Thyroid gland (tissue), 4 donors: ENCODE data around the gene OSBPL1A. TPM values are rescaled to one million over a fixed set of nuclear protein-coding genes. Genes with fewer than 3 reads are reported as not detected.
"Not testable (repeated sequence)": the region's sequence is repeated elsewhere in the genome, so short reads cannot be mapped to it uniquely, and the experiment has no call there.

Source experiments
- DNase-seq, 2 donors: peaks; one replicate each; pipeline ENCODE4 v3.0.0-alpha.2; 2019
- H3K27ac ChIP-seq, 3 donors: fragments of 200-600 bp; sonication (generic); 1 replicate in 2 of 3; 2 replicates in 1 of 3; pipeline ENCODE4 v1.5.1; 2016 to 2019; ENCODE audit warnings: mild to moderate bottlenecking in 1 of 3, moderate library complexity in 1 of 3
- H3K27me3 ChIP-seq: fragments of 200-600 bp; sonication (generic); one replicate; pipeline ENCODE4 v1.5.1; 2019
- H3K36me3 ChIP-seq, 2 donors: fragments of 200-600 bp; sonication (generic); one replicate each; pipeline ENCODE4 v1.5.1; 2016 to 2019
- H3K4me1 ChIP-seq, 2 donors: fragments of 200-600 bp; sonication (generic); one replicate each; pipeline ENCODE4 v1.5.1; 2017 to 2019
- H3K4me3 ChIP-seq, 3 donors: fragments of 200-600 bp; sonication (generic); replicated peaks in 1 of 3; 1 replicate in 2 of 3; 2 replicates in 1 of 3; pipeline ENCODE4 v1.5.1; 2016; ENCODE audit warnings: mild to moderate bottlenecking in 1 of 3
- H3K9me3 ChIP-seq: fragments of 200-600 bp; sonication (generic); one replicate; pipeline ENCODE4 v1.5.1; 2017
- POLR2A ChIP-seq, 2 donors: fragments of 450-650 bp; IDR thresholded peaks; one replicate each; pipeline ENCODE4 v1.6.1; 2017; ENCODE audit warnings: antibody characterized with exemption in 2 of 2, mild to moderate bottlenecking in 2 of 2, moderate library complexity in 1 of 2
- WGBS, 2 donors: methylation state at CpG; one replicate each; pipeline ENCODE4 v1.1.5; 2017; 5-methylcytosine and 5-hydroxymethylcytosine counted together
- intact Hi-C: fragments of 100-400 bp; cut with DNase I; formaldehyde crosslinking; loops from one replicate; pipeline ENCODE4 v1.15.1; 2023
- total RNA-seq, 4 donors: library from RNA; depleted of rRNA; stranded (reverse); fragments of >200 nt; gene quantifications; one replicate each; pipeline ENCODE4 v1.2.3, GENCODE V29; 2016
- TF ChIP-seq, protein P1 (sequence below), 6 experiments: fragments of 200-600 bp in 3 of 6; fragments of 450-650 bp in 3 of 6; sonication (generic) in 3 of 6; IDR thresholded peaks; one replicate each; pipeline ENCODE4 v1.5.1; 2016 to 2019; ENCODE audit warnings: antibody characterized with exemption in 6 of 6, mild to moderate bottlenecking in 2 of 6, inconsistent platforms in 1 of 6, moderate library complexity in 1 of 6

OSBPL1A gene
- total RNA-seq, 4 donors from 2014 or later, result 47.0 to 57.4 (median 48.2) TPM

DNA sequence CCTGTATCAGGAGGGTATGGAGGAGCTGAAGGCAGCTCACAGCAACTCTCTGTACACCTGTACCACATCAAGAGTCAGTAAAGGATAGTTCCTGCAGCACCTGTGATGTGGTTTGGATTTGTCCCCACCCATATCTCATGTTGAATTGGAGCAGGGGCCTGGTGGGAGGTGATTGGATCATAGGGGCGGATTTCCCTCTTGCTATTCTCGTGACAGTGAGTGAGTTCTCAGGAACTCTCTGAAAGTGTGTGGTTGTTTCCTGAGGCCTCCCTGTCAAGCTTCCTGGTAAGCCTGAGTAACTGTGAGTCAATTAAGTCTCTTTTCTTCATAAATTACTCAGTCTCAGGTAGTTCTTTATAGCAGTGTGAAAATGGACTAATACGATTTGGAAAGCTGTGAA lies 28.9 kb downstream of the OSBPL1A start:
- H3K27me3 ChIP-seq, result no peaks in the 10 kb centered on the region
- TF ChIP-seq, protein P1, sequence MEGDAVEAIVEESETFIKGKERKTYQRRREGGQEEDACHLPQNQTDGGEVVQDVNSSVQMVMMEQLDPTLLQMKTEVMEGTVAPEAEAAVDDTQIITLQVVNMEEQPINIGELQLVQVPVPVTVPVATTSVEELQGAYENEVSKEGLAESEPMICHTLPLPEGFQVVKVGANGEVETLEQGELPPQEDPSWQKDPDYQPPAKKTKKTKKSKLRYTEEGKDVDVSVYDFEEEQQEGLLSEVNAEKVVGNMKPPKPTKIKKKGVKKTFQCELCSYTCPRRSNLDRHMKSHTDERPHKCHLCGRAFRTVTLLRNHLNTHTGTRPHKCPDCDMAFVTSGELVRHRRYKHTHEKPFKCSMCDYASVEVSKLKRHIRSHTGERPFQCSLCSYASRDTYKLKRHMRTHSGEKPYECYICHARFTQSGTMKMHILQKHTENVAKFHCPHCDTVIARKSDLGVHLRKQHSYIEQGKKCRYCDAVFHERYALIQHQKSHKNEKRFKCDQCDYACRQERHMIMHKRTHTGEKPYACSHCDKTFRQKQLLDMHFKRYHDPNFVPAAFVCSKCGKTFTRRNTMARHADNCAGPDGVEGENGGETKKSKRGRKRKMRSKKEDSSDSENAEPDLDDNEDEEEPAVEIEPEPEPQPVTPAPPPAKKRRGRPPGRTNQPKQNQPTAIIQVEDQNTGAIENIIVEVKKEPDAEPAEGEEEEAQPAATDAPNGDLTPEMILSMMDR (IDR thresholded peaks at IDR 0.05), result no peak
- TF ChIP-seq POLR2A (IDR thresholded peaks at IDR 0.05), result no peak
- intact Hi-C loops, result no loop called here
- H3K4me1 ChIP-seq, result no peaks in the 10 kb centered on the region
- no peak overlapping the region for H3K27ac ChIP-seq
- H3K36me3 ChIP-seq, result no peaks in the 10 kb centered on the region
- no peak for DNase-seq
- no peak overlapping the region for H3K4me3 ChIP-seq
- 83 to 85% methylated on average over 3 of the region's 3 CpGs for WGBS, 2 donors
- H3K9me3 ChIP-seq, result no peaks in the 10 kb centered on the region

DNA sequence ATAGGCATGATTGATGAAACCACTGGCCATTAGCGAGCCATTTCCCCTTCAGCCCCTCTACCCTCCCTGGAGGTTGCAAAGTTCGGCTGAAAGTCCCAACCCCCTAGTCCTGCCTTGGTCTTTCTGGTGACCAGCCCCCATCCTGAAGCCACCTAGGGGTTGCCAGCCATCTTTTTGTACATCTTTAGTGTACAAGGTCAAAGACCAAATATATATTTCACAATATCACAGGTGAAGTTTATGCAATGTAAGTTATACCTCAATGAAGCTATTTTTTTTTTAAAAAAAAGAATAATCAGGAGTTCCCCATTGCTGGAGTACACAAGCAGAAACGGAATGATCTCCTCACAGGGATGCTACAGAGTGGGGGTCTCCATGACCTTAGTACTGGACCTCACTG lies 31.3 kb downstream of the OSBPL1A start:
- intact Hi-C loops, result no loop called here
- TF ChIP-seq, protein P1 (IDR thresholded peaks at IDR 0.05), result no peak
- no peak for TF ChIP-seq POLR2A (IDR thresholded peaks at IDR 0.05)
- no peaks in the 10 kb centered on the region for H3K27me3 ChIP-seq
- no peak overlapping the region for H3K4me3 ChIP-seq
- no peak for DNase-seq
- 95 to 97% methylated on average over 3 of the region's 3 CpGs for WGBS, 2 donors
- H3K4me1 ChIP-seq, result no peaks in the 10 kb centered on the region
- no peaks in the 10 kb centered on the region for H3K9me3 ChIP-seq
- no peak overlapping the region for H3K27ac ChIP-seq
- no peaks in the 10 kb centered on the region for H3K36me3 ChIP-seq

DNA sequence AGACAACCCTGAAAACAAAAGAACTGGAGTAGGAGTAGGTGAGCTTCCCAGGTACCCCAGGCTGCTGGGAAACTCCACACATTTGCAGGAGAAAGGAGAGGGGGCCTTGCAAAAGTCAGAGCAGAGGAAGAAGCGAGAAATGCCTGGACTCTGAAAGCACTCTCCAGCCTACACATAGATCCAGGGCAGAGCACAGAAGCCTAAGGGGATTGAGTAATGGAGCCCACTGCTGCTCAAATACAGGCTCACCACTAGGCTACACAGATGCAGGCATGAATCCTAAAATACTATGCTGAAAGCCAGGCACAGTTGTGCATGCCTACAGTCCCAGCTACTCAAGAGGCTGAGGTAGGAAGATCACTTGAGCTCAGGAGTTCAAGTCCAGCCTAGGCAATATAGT lies 33.4 kb downstream of the OSBPL1A start:
- 100% methylated on average over 1 of the region's 1 CpG for WGBS, 2 donors
- no peak overlapping the region for H3K4me3 ChIP-seq
- TF ChIP-seq POLR2A (IDR thresholded peaks at IDR 0.05), result no peak
- TF ChIP-seq, protein P1 (IDR thresholded peaks at IDR 0.05), result no peak
- no peaks in the 10 kb centered on the region for H3K36me3 ChIP-seq
- intact Hi-C loops, result no loop called here
- no peak for DNase-seq
- no peaks in the 10 kb centered on the region for H3K4me1 ChIP-seq
- H3K27ac ChIP-seq, result no peak overlapping the region
- no peaks in the 10 kb centered on the region for H3K27me3 ChIP-seq
- H3K9me3 ChIP-seq, result no peaks in the 10 kb centered on the region

DNA sequence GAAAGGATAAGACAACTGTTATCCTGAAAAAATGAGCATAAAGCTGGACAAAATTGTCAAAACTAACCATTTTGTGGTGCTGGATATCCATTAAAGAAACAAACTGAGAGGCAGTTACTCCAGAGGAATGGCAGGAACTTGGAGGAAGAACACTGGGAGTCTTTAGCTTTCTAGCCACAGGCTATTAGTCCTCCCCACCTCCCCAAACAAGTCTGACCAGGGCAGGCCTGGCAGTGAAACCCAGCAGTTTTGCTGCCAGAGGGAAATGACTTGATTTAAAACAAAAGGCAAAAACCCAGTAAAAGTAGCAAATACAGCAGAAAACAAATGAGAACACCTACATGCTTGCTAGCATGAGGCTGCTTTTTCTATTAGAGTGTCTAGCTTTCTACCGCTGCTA lies 34.9 kb downstream of the OSBPL1A start:
- Histone ChIP-seq H3K4me1 (no peaks in the 10 kb centered on the region), H3K4me3 (no peak overlapping the region), H3K9me3 (no peaks in the 10 kb centered on the region), H3K27me3 (no peaks in the 10 kb centered on the region), H3K27ac (no peak overlapping the region), H3K36me3 (no peaks in the 10 kb centered on the region)
- intact Hi-C loops, result no loop called here
- TF ChIP-seq, protein P1 (IDR thresholded peaks at IDR 0.05), result no peak
- no peak for TF ChIP-seq POLR2A (IDR thresholded peaks at IDR 0.05)
- no peak for DNase-seq
- 75 to 89% methylated on average over 1 of the region's 1 CpG for WGBS, 2 donors

DNA sequence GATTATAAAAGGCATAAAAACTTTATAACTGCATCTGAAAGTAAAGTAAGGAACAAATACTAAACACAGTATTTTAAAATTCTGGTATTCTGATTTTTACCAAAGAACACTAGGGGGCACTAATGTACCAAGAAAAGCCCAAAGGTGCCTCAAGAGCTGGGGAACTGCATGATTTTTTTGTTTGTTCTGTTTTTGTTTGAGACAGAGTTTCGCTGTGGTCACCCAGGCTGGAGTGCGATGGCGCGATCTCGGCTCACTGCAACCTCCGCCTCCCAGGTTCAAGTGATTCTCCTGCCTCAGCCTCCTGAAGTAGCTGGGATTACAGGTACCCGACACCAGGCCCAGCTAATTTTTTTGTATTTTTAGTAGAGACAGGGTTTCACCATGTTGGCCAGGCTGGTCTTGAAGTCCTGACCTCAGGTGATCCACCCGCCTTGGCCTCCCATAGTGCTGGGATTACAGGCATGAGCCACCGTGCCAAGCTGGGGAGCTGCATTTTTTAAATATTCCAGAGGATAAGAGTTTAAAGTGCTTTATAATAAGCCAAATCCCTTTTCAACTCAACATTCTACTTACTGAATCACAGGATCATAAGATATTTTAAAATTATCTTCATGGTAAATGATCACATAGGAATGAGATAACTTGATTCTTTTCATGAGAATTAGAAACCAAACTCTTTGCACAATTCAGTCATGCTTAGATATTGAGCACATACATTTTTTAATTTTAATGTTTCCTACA lies 37.7 kb downstream of the OSBPL1A start:
- H3K4me1 ChIP-seq, H3K36me3 ChIP-seq, H3K27ac ChIP-seq, H3K9me3 ChIP-seq, H3K27me3 ChIP-seq, H3K4me3 ChIP-seq: not testable (repeated sequence)
- 19 to 24% methylated on average over 9 of the region's 9 CpGs for WGBS, 2 donors
- TF ChIP-seq, protein P1 (IDR thresholded peaks at IDR 0.05), result peak in 5 of 6 experiments; percentile 26 to 70 (median 65)
- intact Hi-C loops, result loop anchor here (5.0 to 10.0 kb wide), 3 partner anchors 65 to 375 kb away; partner anchors contain the start of gene IMPACT
- DNase-seq, result peak; percentile 17 to 28
